IMR-90 (cell line): Measurements from ENCODE around the gene SRCAP. TPM values are rescaled to one million over a fixed set of nuclear protein-coding genes. Genes with fewer than 3 reads are reported as not detected.

Source experiments
- ATAC-seq: fragments of 200-7000 bp; cut with Tn5 transposase; 2 replicates; pipeline ENCODE4 v1.9.1; 2020; ENCODE audit warnings: low read depth, mild to moderate bottlenecking, moderate library complexity
- BruUV-seq: library from RNA; stranded (reverse); fragments of 400-500 nt; replicated peaks from 2 replicates; lab custom pipeline; 2021; lab: Mats Ljungman, UMichigan
- CTCF ChIA-PET: fragments of 300-600 bp; formaldehyde crosslinking; extraction: SDS; loops from one replicate; lab custom pipeline; 2021; ENCODE audit warnings: antibody characterized with exemption; lab: Yijun Ruan, JAX
- POLR2A ChIA-PET: fragments of 300-600 bp; sonication (Branson Sonifier 250); formaldehyde crosslinking; loops from one replicate; lab custom pipeline; 2022; ENCODE audit warnings: antibody characterized with exemption; ENCODE audit not compliant: unreplicated experiment; lab: Charles Lee
- DNase-seq: peaks from one replicate; pipeline ENCODE4 v3.0.0; 2013
- H2AFZ ChIP-seq: replicated peaks from 2 replicates; pipeline ENCODE3; 2013; ENCODE audit warnings: low read length, mild to moderate bottlenecking; ENCODE audit not compliant: poor library complexity
- H2AK5ac ChIP-seq: 2 replicates; pipeline ENCODE4 v1.6.1; 2013; ENCODE audit warnings: low read depth, low read length, inconsistent platforms
- H2AK9ac ChIP-seq: replicated peaks from 2 replicates; pipeline ENCODE3; 2013; ENCODE audit warnings: mild to moderate bottlenecking, low read depth, low read length, moderate library complexity; ENCODE audit not compliant: poor library complexity
- H2BK120ac ChIP-seq: 2 replicates; pipeline ENCODE4 v1.6.1; 2013; ENCODE audit warnings: low read depth, low read length, inconsistent platforms
- H2BK15ac ChIP-seq: 3 replicates; pipeline ENCODE4 v1.6.1; 2013; ENCODE audit warnings: low read depth, low read length, inconsistent platforms
- H2BK20ac ChIP-seq: 2 replicates; pipeline ENCODE4 v1.6.1; 2013; ENCODE audit warnings: low read depth, mild to moderate bottlenecking, inconsistent platforms, low read length, moderate library complexity
- H2BK5ac ChIP-seq: 2 replicates; pipeline ENCODE4 v1.6.1; 2013; ENCODE audit warnings: mild to moderate bottlenecking, low read depth, low read length, inconsistent platforms; ENCODE audit not compliant: poor library complexity, severe bottlenecking
- H3K14ac ChIP-seq: replicated peaks from 2 replicates; pipeline ENCODE4 v1.6.1; 2013; ENCODE audit warnings: low read depth, low read length, inconsistent platforms
- H3K18ac ChIP-seq: 2 replicates; pipeline ENCODE4 v1.6.1; 2013; ENCODE audit warnings: low read depth, low read length, control low read depth
- H3K23ac ChIP-seq: 2 replicates; pipeline ENCODE4 v1.6.1; 2013; ENCODE audit warnings: low read depth, low read length, inconsistent platforms
- H3K27ac ChIP-seq: 2 replicates; pipeline ENCODE4 v1.5.1; 2013; ENCODE audit warnings: mild to moderate bottlenecking, control low read depth, low read length; ENCODE audit not compliant: insufficient read depth
- H3K27me3 ChIP-seq: 2 replicates; pipeline ENCODE4 v1.6.1; 2013; ENCODE audit warnings: low read length; ENCODE audit not compliant: control insufficient read depth, insufficient read depth
- H3K36me3 ChIP-seq: 2 replicates; pipeline ENCODE4 v1.6.1; 2013; ENCODE audit warnings: low read length, mixed read lengths; ENCODE audit not compliant: control insufficient read depth, insufficient read depth
- H3K4ac ChIP-seq: 2 replicates; pipeline ENCODE4 v1.6.1; 2013; ENCODE audit warnings: low read depth, low read length, inconsistent platforms
- H3K4me1 ChIP-seq: 2 replicates; pipeline ENCODE4 v1.6.1; 2013; ENCODE audit warnings: low read length, mixed read lengths; ENCODE audit not compliant: control insufficient read depth, insufficient read depth
- H3K4me2 ChIP-seq: 2 replicates; pipeline ENCODE4 v1.6.1; 2013; ENCODE audit warnings: low read depth, mild to moderate bottlenecking, control low read depth, low read length, moderate library complexity
- H3K4me3 ChIP-seq: 2 replicates; pipeline ENCODE4 v1.5.1; 2013; ENCODE audit warnings: low read depth, mild to moderate bottlenecking, control low read depth, low read length, moderate library complexity; ENCODE audit not compliant: insufficient read depth
- H3K56ac ChIP-seq: 2 replicates; pipeline ENCODE4 v1.6.1; 2013; ENCODE audit warnings: low read length, inconsistent platforms; ENCODE audit not compliant: insufficient read depth; ENCODE audit errors: extremely low read depth
- H3K79me1 ChIP-seq, 2 experiments: 2 replicates each; pipeline ENCODE4 v1.6.1; 2013; ENCODE audit warnings: low read length in 2 of 2, inconsistent platforms in 1 of 2, low read depth in 1 of 2
- H3K9ac ChIP-seq: 2 replicates; pipeline ENCODE4 v1.6.1; 2013; ENCODE audit warnings: low read depth, low read length, control low read depth
- H3K9me1 ChIP-seq: 2 replicates; pipeline ENCODE4 v1.6.1; 2013; ENCODE audit warnings: low read length, inconsistent platforms; ENCODE audit not compliant: insufficient read depth
- H3K9me3 ChIP-seq: 2 replicates; pipeline ENCODE4 v1.6.1; 2013; ENCODE audit warnings: low read length; ENCODE audit not compliant: control insufficient read depth, insufficient read depth
- H4K20me1 ChIP-seq: 2 replicates; pipeline ENCODE4 v1.6.1; 2013; ENCODE audit warnings: low read length, inconsistent platforms; ENCODE audit not compliant: insufficient read depth
- H4K5ac ChIP-seq: 2 replicates; pipeline ENCODE4 v1.6.1; 2013; ENCODE audit warnings: mild to moderate bottlenecking, low read depth, low read length, control low read depth
- H4K8ac ChIP-seq, 2 experiments: 2 replicates each; pipeline ENCODE4 v1.6.1; 2013; ENCODE audit warnings: low read depth in 2 of 2, low read length in 2 of 2, control low read depth in 1 of 2, inconsistent platforms in 1 of 2
- H4K91ac ChIP-seq: 2 replicates; pipeline ENCODE4 v1.6.1; 2013; ENCODE audit warnings: low read depth, low read length, inconsistent platforms; ENCODE audit not compliant: insufficient read depth
- BHLHE40 ChIP-seq: fragments of 150-350 bp; IDR thresholded peaks from 2 replicates; pipeline ENCODE4 v1.6.1; 2016; ENCODE audit warnings: mild to moderate bottlenecking, low read depth, low read length
- CEBPB ChIP-seq: IDR thresholded peaks from 2 replicates; pipeline ENCODE4 v1.6.1; 2012; ENCODE audit warnings: low read depth, low read length, improper control_type of control experiment
- CHD1 ChIP-seq: IDR thresholded peaks from 2 replicates; pipeline ENCODE4 v1.6.1; 2012; ENCODE audit warnings: low read depth, low read length, improper control_type of control experiment
- FOS ChIP-seq: fragments of 150-350 bp; IDR thresholded peaks from 2 replicates; pipeline ENCODE4 v1.6.1; 2016; ENCODE audit warnings: low read depth, low read length
- MAFK ChIP-seq: IDR thresholded peaks from 2 replicates; pipeline ENCODE4 v1.6.1; 2012; ENCODE audit warnings: low read depth, low read length, improper control_type of control experiment
- MAZ ChIP-seq: IDR thresholded peaks from 2 replicates; pipeline ENCODE4 v1.6.1; 2012; ENCODE audit warnings: low read depth, mild to moderate bottlenecking, low read length, improper control_type of control experiment, moderate library complexity, borderline replicate concordance
- MXI1 ChIP-seq: IDR thresholded peaks from 2 replicates; pipeline ENCODE4 v1.6.1; 2012; ENCODE audit warnings: low read depth, mild to moderate bottlenecking, low read length, moderate library complexity, borderline replicate concordance
- POLR2A ChIP-seq: IDR thresholded peaks from 2 replicates; pipeline ENCODE4 v1.6.1; 2012; ENCODE audit warnings: mild to moderate bottlenecking, low read depth, low read length
- RAD21 ChIP-seq: IDR thresholded peaks from 2 replicates; pipeline ENCODE4 v1.6.1; 2012; ENCODE audit warnings: low read length, improper control_type of control experiment
- RFX5 ChIP-seq: IDR thresholded peaks from 2 replicates; pipeline ENCODE4 v1.8.0; 2012; ENCODE audit warnings: low read depth, mild to moderate bottlenecking, low read length, moderate library complexity
- SMC3 ChIP-seq: fragments of 150-350 bp; IDR thresholded peaks from 2 replicates; pipeline ENCODE4 v1.6.1; 2016; ENCODE audit warnings: low read depth, mild to moderate bottlenecking, antibody characterized with exemption, low read length, moderate library complexity
- WGBS, 2 experiments: methylation state at CpG; one replicate each; pipeline versions ENCODE4 v1.1.5 to v1.1.7; 2013; ENCODE audit warnings: missing lambda C conversion rate in 2 of 2; ENCODE audit not compliant: insufficient read length in 1 of 2; ENCODE audit errors: extremely low coverage in 2 of 2; 5-methylcytosine and 5-hydroxymethylcytosine counted together
- dilution Hi-C: fragments of 300-500 bp; cut with HindIII; formaldehyde crosslinking; loops from one replicate; pipeline ENCODE4 v1.14.3; 2018; ENCODE audit warnings: low sequenced_read_pairs; ENCODE audit not compliant: unreplicated experiment
- in situ Hi-C: fragments of 300-500 bp; cut with MboI; formaldehyde crosslinking; loops from 3 replicates; pipeline ENCODE4 v1.14.3; 2019; ENCODE audit warnings: low sequenced_read_pairs, inconsistent platforms, mixed read lengths
- intact Hi-C: fragments of 100-400 bp; cut with micrococcal nuclease; formaldehyde crosslinking; loops from 2 replicates; pipeline ENCODE4 v1.10.0; 2022
- polyA plus RNA-seq, 3 experiments: library from polyadenylated mRNA; depleted of rRNA; stranded (reverse); fragments of >200 nt; gene quantifications; 2 replicates each; pipeline ENCODE4 v1.2.3, GENCODE V29; 2012; ENCODE audit warnings: low replicate concordance in 1 of 3
- total RNA-seq: library from RNA; depleted of rRNA; stranded (reverse); fragments of >200 nt; gene quantifications from 2 replicates; pipeline ENCODE4 v1.2.3, GENCODE V29; 2012
- TF ChIP-seq, protein P1 (sequence below): fragments of 150-350 bp; IDR thresholded peaks from 2 replicates; pipeline ENCODE4 v1.6.1; 2016; ENCODE audit warnings: low read depth, mild to moderate bottlenecking, low read length, moderate library complexity, borderline replicate concordance
- TF ChIP-seq, protein P2 (sequence below): fragments of 150-350 bp; IDR thresholded peaks from 2 replicates; pipeline ENCODE4 v1.6.1; 2017; ENCODE audit warnings: mild to moderate bottlenecking, antibody characterized with exemption, low read length, low read depth

Gene SRCAP
- total and polyA plus RNA-seq, 2 of the 4 experiments (the other 2 are of a cell fraction), result 4.5 to 8.2 TPM

DNA sequence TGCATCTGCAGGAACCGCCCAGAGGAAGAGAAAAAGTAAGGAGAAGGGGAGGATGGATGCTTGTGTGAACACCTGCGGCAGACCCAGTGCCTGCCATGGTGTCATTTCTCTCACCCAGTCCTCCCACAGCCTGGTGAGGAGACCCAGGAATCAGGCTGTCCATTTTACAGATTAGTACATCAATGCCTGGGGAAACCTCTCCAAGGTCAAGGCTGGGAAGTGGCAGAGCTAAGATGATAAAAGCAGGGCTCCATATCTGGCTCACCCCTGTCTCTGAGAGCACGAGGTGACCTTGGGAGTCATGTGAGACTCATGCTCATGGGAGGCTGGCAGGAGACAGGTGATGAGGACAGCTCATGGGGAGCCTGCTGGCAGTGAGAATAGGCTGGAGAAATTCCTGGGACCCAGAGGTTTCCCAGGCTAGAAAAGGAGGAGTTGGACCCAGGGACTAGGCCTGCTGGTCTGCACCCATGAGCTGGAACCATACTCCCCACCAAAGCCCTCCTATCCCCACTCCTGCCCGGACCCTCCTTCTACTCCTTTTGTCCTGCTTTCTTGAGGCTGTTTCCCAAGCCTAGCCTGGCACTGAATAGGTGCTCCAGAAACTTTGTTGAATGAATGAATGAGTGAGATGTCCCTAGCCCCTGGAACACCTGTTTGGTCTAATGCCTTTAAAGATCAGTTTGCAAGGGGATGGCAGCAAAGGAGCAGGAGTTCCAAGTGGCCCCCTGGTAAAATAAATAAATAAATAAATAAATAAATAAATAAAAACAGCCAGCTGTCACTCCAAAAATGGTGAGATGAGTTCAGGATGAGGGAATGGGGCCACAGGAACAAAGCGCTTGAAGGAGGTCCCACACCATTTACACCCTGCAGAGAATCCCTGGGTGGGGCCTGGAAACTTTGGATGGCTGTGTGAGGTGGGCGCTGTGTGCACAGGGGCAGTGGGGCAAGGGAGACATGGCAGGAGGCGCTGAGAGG lies 86.4 kb downstream of the SRCAP start:
- ChIA-PET POLR2A (interaction anchor here (0.6 kb wide), 1 partner anchor 20 kb away, joined by 4 read pairs; no protein-coding TSS in a partner anchor), CTCF (interaction anchor here (0.6 kb wide), 1 partner anchor 61 kb away, joined by 3 read pairs; no protein-coding TSS in a partner anchor)
- no peak overlapping the region for H2BK20ac ChIP-seq
- no peak overlapping the region for H4K91ac ChIP-seq
- peak overlapping the region; percentile 70 to 74; a peak in 2 of 4 replicates for H4K8ac ChIP-seq
- in situ Hi-C loops (no loop called here), intact Hi-C loops (no loop called here), dilution Hi-C loops (no loop called here)
- H3K79me1 ChIP-seq, result peaks cover 11 to 44% of the 10 kb centered on the region in 2 experiments
- peaks cover 34% of the 10 kb centered on the region for H3K36me3 ChIP-seq
- 0 out of 2 replicates have a peak overlapping the region, but pooled peaks have one; percentile 8 for H2BK120ac ChIP-seq
- H3K4me3 ChIP-seq, result peak overlapping the region; percentile 96
- peak overlapping the region; percentile 85 for H2AK9ac ChIP-seq
- H3K27me3 ChIP-seq, result no peaks in the 10 kb centered on the region
- no peak overlapping the region for H2BK15ac ChIP-seq
- H3K9me1 ChIP-seq, result peaks cover 6% of the 10 kb centered on the region; the same call in 1 of the 2 replicates
- no TSS peak for BruUV-seq
- H2AFZ ChIP-seq, result peak overlapping the region; percentile 85
- peak overlapping the region; percentile 91 for H2AK5ac ChIP-seq
- no peaks in the 10 kb centered on the region for H3K9me3 ChIP-seq
- H3K14ac ChIP-seq, result peak overlapping the region; percentile 76
- peak overlapping the region; percentile 71 for H3K4ac ChIP-seq
- peak overlapping the region; percentile 63 for H3K27ac ChIP-seq
- H3K23ac ChIP-seq, result peak overlapping the region; percentile 52; the same call in 1 of the 2 replicates
- ATAC-seq (no peak), DNase-seq (no peak)
- H3K4me1 ChIP-seq, result peaks cover 4% of the 10 kb centered on the region
- peaks cover 8% of the 10 kb centered on the region for H4K20me1 ChIP-seq
- H3K9ac ChIP-seq, result peak overlapping the region; percentile 77
- peak overlapping the region; percentile 75; the same call in 1 of the 2 replicates for H3K56ac ChIP-seq
- no peak overlapping the region for H3K18ac ChIP-seq
- H3K4me2 ChIP-seq, result peak overlapping the region; percentile 98
- peak overlapping the region; percentile 17 for H2BK5ac ChIP-seq
- H4K5ac ChIP-seq, result 0 out of 2 replicates have a peak overlapping the region, but pooled peaks have one; percentile 42
- WGBS, 2 experiments, result 80% methylated on average over 1 of the region's 7 CpGs; no CpG with 5 or more reads in 1 of the 2 experiments
- TF ChIP-seq BHLHE40, result no peak
- no peak for TF ChIP-seq SMC3
- TF ChIP-seq, protein P1, sequence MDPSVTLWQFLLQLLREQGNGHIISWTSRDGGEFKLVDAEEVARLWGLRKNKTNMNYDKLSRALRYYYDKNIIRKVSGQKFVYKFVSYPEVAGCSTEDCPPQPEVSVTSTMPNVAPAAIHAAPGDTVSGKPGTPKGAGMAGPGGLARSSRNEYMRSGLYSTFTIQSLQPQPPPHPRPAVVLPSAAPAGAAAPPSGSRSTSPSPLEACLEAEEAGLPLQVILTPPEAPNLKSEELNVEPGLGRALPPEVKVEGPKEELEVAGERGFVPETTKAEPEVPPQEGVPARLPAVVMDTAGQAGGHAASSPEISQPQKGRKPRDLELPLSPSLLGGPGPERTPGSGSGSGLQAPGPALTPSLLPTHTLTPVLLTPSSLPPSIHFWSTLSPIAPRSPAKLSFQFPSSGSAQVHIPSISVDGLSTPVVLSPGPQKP, result no peak
- no peak for TF ChIP-seq FOS
- TF ChIP-seq POLR2A, result no peak
- no peak for TF ChIP-seq CEBPB
- TF ChIP-seq, protein P2, sequence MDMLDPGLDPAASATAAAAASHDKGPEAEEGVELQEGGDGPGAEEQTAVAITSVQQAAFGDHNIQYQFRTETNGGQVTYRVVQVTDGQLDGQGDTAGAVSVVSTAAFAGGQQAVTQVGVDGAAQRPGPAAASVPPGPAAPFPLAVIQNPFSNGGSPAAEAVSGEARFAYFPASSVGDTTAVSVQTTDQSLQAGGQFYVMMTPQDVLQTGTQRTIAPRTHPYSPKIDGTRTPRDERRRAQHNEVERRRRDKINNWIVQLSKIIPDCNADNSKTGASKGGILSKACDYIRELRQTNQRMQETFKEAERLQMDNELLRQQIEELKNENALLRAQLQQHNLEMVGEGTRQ, result no peak
- no peak for TF ChIP-seq RAD21
- TF ChIP-seq MAZ, result no peak
- no peak for TF ChIP-seq CHD1
- TF ChIP-seq RFX5, result no peak
- no peak for TF ChIP-seq MXI1
- no peak for TF ChIP-seq MAFK
